IMR-90 (cell line): ENCODE data around the gene UNKL.

Source experiments
- CEBPB ChIP-seq: IDR thresholded peaks from 2 replicates; pipeline ENCODE4 v1.6.1; 2012; ENCODE audit warnings: low read depth, low read length, improper control_type of control experiment
- CTCF ChIP-seq: conservative IDR thresholded peaks from 2 replicates; pipeline ENCODE4 v1.5.1; 2012; ENCODE audit warnings: mild to moderate bottlenecking, low read depth, low read length, improper control_type of control experiment

- no peak for TF ChIP-seq CTCF
- no peak for TF ChIP-seq CEBPB
Measured at GRCh38 chr16:1325673-1326371, 88.7 kb downstream of the UNKL start.
